MM.1S (cell line): ENCODE measurements around the gene TMEM178B.

Experiments used
- CTCF ChIP-seq: fragments of 300-600 bp; sonication (generic); IDR thresholded peaks from 2 replicates; pipeline ENCODE4 v1.5.1; 2016; ENCODE audit warnings: antibody characterized with exemption, low read length, mixed read lengths
- EZH2 ChIP-seq: fragments of 300-600 bp; sonication (generic); optimal IDR thresholded peaks from 2 replicates; pipeline ENCODE3; 2017; ENCODE audit warnings: low read depth, mild to moderate bottlenecking, antibody characterized with exemption, low read length, mixed read lengths
- EZH2phosphoT487 ChIP-seq: fragments of 300-600 bp; sonication (generic); IDR thresholded peaks from 2 replicates; pipeline ENCODE4 v1.6.1; 2018; ENCODE audit warnings: antibody characterized with exemption, low read length

GRCh38 chr7:141475679-141476078 lies 401.8 kb downstream of the TMEM178B start:
- TF ChIP-seq CTCF (no peak), EZH2phosphoT487 (no peak), EZH2 (no peak)
